ENCODE data around the gene RPS26.

DNA sequence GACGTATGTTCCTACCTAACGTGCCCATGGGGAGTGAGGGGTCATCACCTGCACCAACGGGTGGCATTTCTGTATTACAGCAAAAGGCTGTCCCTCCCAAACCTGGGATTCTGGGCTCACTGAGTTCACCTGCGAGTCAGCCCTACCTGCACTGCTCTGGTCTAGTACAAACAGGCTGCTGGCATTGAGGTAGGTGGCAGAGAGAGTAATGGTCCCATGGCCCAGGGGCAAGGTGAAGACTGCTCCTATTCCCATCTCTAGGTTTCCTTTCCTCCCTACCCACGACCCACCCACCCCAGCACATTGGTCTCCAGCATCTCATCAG, 44.2 kb upstream of the RPS26 start:
- TF ChIP-seq YY1 (IDR thresholded peaks at IDR 0.05; ENCODE audit: insufficient read depth, insufficient read length), result no peak
- TF ChIP-seq ZNF274 (IDR thresholded peaks at IDR 0.05; ENCODE audit: low read depth, low read length), result no peak
